ENCODE data around the gene ABHD3.
"Not testable (repeated sequence)": the region's sequence is repeated elsewhere in the genome, so short reads cannot be mapped to it uniquely, and the experiment has no call there.

The ABHD3 gene

GRCh38 chr18:21638822-21639221, 65.8 kb downstream of the ABHD3 start:
- DNase-seq (ENCODE audit: low spot score): no peak
- no peak for TF ChIP-seq CTCF (IDR thresholded peaks at IDR 0.05; ENCODE audit: extremely low read depth, missing control alignments)

DNA sequence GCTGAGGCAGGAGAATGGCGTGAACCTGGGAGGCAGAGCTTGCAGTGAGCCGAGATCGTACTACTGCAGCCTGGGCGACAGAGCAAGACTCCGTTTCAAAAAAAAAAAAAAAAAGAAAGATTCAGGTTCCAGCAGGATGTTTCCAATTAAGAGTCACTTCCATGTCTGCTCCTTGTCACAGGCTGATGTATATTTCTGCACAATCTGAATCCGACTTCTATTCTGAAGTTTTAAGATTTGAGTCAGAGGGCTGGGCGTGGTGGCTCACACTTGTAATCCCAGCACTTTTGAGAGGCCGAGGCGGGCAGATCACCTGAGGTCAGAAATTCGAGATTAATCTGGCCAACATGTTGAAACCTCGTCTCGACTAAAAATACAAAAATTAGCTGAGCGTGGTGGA, 67.8 kb downstream of the ABHD3 start:
- no peak for DNase-seq (ENCODE audit: low spot score)
- TF ChIP-seq CTCF (IDR thresholded peaks at IDR 0.05; ENCODE audit: extremely low read depth, missing control alignments): no peak

- no peak for TF ChIP-seq CTCF (IDR thresholded peaks at IDR 0.05; ENCODE audit: extremely low read depth, missing control alignments)
- DNase-seq (ENCODE audit: low spot score): no peak
Observed at GRCh38 chr18:21634588-21635199, 69.9 kb downstream of the ABHD3 start.

DNA sequence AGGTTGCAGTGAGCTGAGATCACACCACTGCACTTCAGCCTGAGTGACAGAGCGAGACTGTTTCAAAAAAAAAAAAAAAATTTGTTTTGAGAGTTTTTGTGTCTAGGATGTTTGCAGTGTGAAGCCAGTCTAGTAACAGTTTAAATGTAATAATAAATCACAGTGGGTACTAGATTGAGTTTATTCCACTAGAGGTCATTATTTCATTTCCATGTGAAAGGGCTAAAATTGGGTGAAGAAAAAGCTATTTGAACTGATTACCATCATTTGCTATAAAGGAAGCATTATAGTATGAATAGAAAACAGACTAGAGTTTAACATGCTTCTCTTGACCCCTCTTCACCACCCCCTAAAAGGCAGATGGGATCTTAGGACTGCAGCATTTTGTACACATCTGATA, 72.2 kb downstream of the ABHD3 start:
- no peak for TF ChIP-seq CTCF (IDR thresholded peaks at IDR 0.05; ENCODE audit: extremely low read depth, missing control alignments)
- no peak for DNase-seq (ENCODE audit: low spot score)

GRCh38 chr18:21629089-21629832, 75.3 kb downstream of the ABHD3 start:
- peak; percentile 14 for DNase-seq (ENCODE audit: low spot score)
- TF ChIP-seq CTCF (IDR thresholded peaks at IDR 0.05; ENCODE audit: extremely low read depth, missing control alignments): no peak

GRCh38 chr18:21621640-21622039, 82.9 kb downstream of the ABHD3 start:
- not testable (repeated sequence) for DNase-seq (ENCODE audit: low spot score)

- DNase-seq (ENCODE audit: low spot score): peak; percentile 90
- peak; percentile 97 for TF ChIP-seq CTCF (IDR thresholded peaks at IDR 0.05; ENCODE audit: extremely low read depth, missing control alignments)
Observed at GRCh38 chr18:21612125-21613039, 92.2 kb downstream of the ABHD3 start, which contains the start of gene SNRPD1. TSS of gene SNRPD1 (plus strand) at chr18:21612314. CDS start at chr18:21612430, 116 bp downstream.

- not testable (repeated sequence) for DNase-seq (ENCODE audit: low spot score)
Observed at GRCh38 chr18:21611401-21612124, 93.0 kb downstream of the ABHD3 start.
